ENCODE data around the gene TLX3.
"Not testable (repeated sequence)": the region's sequence is repeated elsewhere in the genome, so short reads cannot be mapped to it uniquely, and the experiment has no call there.

Gene TLX3

GRCh38 chr5:171308453-171309275, at the start of gene TLX3:
Gene TLX3 (plus strand): TSS chr5:171309248. CDS start chr5:171309366, 118 bp downstream.
- no peak for DNase-seq
- intact Hi-C loops (cut with DNase I): no loop called here

- DNase-seq: no peak
Observed at GRCh38 chr5:171261361-171261760, 47.7 kb upstream of the TLX3 start.

GRCh38 chr5:171261904-171262303, 47.1 kb upstream of the TLX3 start:
- no peak for DNase-seq
- intact Hi-C loops (cut with DNase I): no loop called here

More at GRCh38 chr5:171261361-171261760, 47.7 kb upstream of the TLX3 start:
- intact Hi-C loops (cut with DNase I): no loop called here

- intact Hi-C loops (cut with DNase I): no loop called here
- DNase-seq: no peak
Observed at GRCh38 chr5:171263181-171263580, 45.9 kb upstream of the TLX3 start.

GRCh38 chr5:171264843-171265242, 44.2 kb upstream of the TLX3 start:
- DNase-seq: no peak
- intact Hi-C loops (cut with DNase I): no loop called here

GRCh38 chr5:171268700-171269620, 40.1 kb upstream of the TLX3 start:
- DNase-seq: no peak
- intact Hi-C loops (cut with DNase I): no loop called here

GRCh38 chr5:171269717-171270116, 39.3 kb upstream of the TLX3 start:
- no peak for DNase-seq
- intact Hi-C loops (cut with DNase I): no loop called here

GRCh38 chr5:171270136-171270535, 38.9 kb upstream of the TLX3 start:
- no peak for DNase-seq
- intact Hi-C loops (cut with DNase I): no loop called here

- DNase-seq: no peak
- intact Hi-C loops (cut with DNase I): no loop called here
Observed at GRCh38 chr5:171271798-171272197, 37.2 kb upstream of the TLX3 start.

- no peak for DNase-seq
- intact Hi-C loops (cut with DNase I): no loop called here
Observed at GRCh38 chr5:171272996-171273970, 35.8 kb upstream of the TLX3 start.

GRCh38 chr5:171275841-171276544, 33.1 kb upstream of the TLX3 start:
- intact Hi-C loops (cut with DNase I): no loop called here
- DNase-seq: no peak

GRCh38 chr5:171283753-171284152, 25.3 kb upstream of the TLX3 start:
- intact Hi-C loops (cut with DNase I): no loop called here
- no peak for DNase-seq

GRCh38 chr5:171285465-171285864, 23.6 kb upstream of the TLX3 start:
- intact Hi-C loops (cut with DNase I): no loop called here
- no peak for DNase-seq

GRCh38 chr5:171288066-171288465, 21.0 kb upstream of the TLX3 start:
- intact Hi-C loops (cut with DNase I): no loop called here
- DNase-seq: no peak

GRCh38 chr5:171291371-171291770, 17.7 kb upstream of the TLX3 start:
- intact Hi-C loops (cut with DNase I): no loop called here
- no peak for DNase-seq

- DNase-seq: no peak
Observed at GRCh38 chr5:171295299-171295698, 13.7 kb upstream of the TLX3 start.

GRCh38 chr5:171295801-171296200, 13.2 kb upstream of the TLX3 start:
- no peak for DNase-seq
- intact Hi-C loops (cut with DNase I): no loop called here

More at GRCh38 chr5:171295299-171295698, 13.7 kb upstream of the TLX3 start:
- intact Hi-C loops (cut with DNase I): no loop called here

- intact Hi-C loops (cut with DNase I): not testable (repeated sequence)
Observed at GRCh38 chr5:171297941-171298340, 11.1 kb upstream of the TLX3 start.

GRCh38 chr5:171299228-171299627, 9.8 kb upstream of the TLX3 start:
- DNase-seq: no peak
- intact Hi-C loops (cut with DNase I): no loop called here

More at GRCh38 chr5:171297941-171298340, 11.1 kb upstream of the TLX3 start:
- not testable (repeated sequence) for DNase-seq

- intact Hi-C loops (cut with DNase I): no loop called here
- no peak for DNase-seq
Observed at GRCh38 chr5:171299851-171300250, 9.2 kb upstream of the TLX3 start.

Measured in posterior cingulate gyrus (tissue), 11 donors.